MM.1S (cell line): ENCODE data around the gene TOX3.

Experiments
- DNase-seq: peaks from one replicate; pipeline ENCODE4 v3.0.0-alpha.2; 2015
- H2AFZ ChIP-seq: fragments of 300-600 bp; sonication (generic); 2 replicates; pipeline ENCODE4 v1.6.0; 2016; ENCODE audit warnings: antibody characterized with exemption, low read length
- H3F3A ChIP-seq: fragments of 300-600 bp; sonication (generic); 2 replicates; pipeline ENCODE4 v1.6.1; 2016; ENCODE audit warnings: mild to moderate bottlenecking, antibody characterized with exemption, low read length, moderate library complexity, mixed read lengths; ENCODE audit not compliant: insufficient read depth
- H3K27ac ChIP-seq: fragments of 300-600 bp; sonication (generic); 2 replicates; pipeline ENCODE4 v1.5.1; 2016; ENCODE audit warnings: mild to moderate bottlenecking, low read length
- H3K27me3 ChIP-seq: fragments of 300-600 bp; sonication (generic); replicated peaks from 2 replicates; pipeline ENCODE4 v1.6.0; 2016; ENCODE audit warnings: low read length; ENCODE audit not compliant: insufficient read depth
- H3K36me3 ChIP-seq: fragments of 300-600 bp; sonication (generic); replicated peaks from 2 replicates; pipeline ENCODE4 v1.6.1; 2016; ENCODE audit warnings: mild to moderate bottlenecking, low read length, mixed read lengths; ENCODE audit not compliant: insufficient read depth
- H3K4me1 ChIP-seq: fragments of 300-600 bp; sonication (generic); 2 replicates; pipeline ENCODE4 v1.6.1; 2016; ENCODE audit warnings: low read length, mixed read lengths
- H3K4me2 ChIP-seq: fragments of 300-600 bp; sonication (generic); 2 replicates; pipeline ENCODE4 v1.6.0; 2016; ENCODE audit warnings: low read depth, low read length
- H3K4me3 ChIP-seq: fragments of 300-600 bp; sonication (generic); 2 replicates; pipeline ENCODE4 v1.5.1; 2016; ENCODE audit warnings: low read length, mixed read lengths
- H3K79me2 ChIP-seq: fragments of 300-600 bp; sonication (generic); 2 replicates; pipeline ENCODE4 v1.6.1; 2016; ENCODE audit warnings: mixed run types, low read length, mixed read lengths
- H3K9ac ChIP-seq: fragments of 300-600 bp; sonication (generic); 2 replicates; pipeline ENCODE4 v1.6.1; 2016; ENCODE audit warnings: low read length, mixed read lengths
- H3K9me2 ChIP-seq: fragments of 300-600 bp; sonication (generic); replicated peaks from 2 replicates; pipeline ENCODE4 v1.6.1; 2016; ENCODE audit warnings: mild to moderate bottlenecking, low read length, mixed read lengths; ENCODE audit not compliant: insufficient read depth
- H3K9me3 ChIP-seq: fragments of 300-600 bp; sonication (generic); replicated peaks from 2 replicates; pipeline ENCODE4 v1.6.1; 2016; ENCODE audit warnings: mild to moderate bottlenecking, low read length, mixed read lengths; ENCODE audit not compliant: insufficient read depth
- H4K20me1 ChIP-seq: fragments of 300-600 bp; sonication (generic); 2 replicates; pipeline ENCODE4 v1.6.1; 2016; ENCODE audit warnings: mild to moderate bottlenecking, low read length, moderate library complexity, mixed read lengths; ENCODE audit not compliant: insufficient read depth
- EZH2 ChIP-seq: fragments of 300-600 bp; sonication (generic); optimal IDR thresholded peaks from 2 replicates; pipeline ENCODE3; 2017; ENCODE audit warnings: low read depth, mild to moderate bottlenecking, antibody characterized with exemption, low read length, mixed read lengths
- EZH2phosphoT487 ChIP-seq: fragments of 300-600 bp; sonication (generic); IDR thresholded peaks from 2 replicates; pipeline ENCODE4 v1.6.1; 2018; ENCODE audit warnings: antibody characterized with exemption, low read length
- TF ChIP-seq, protein P1 (sequence below): fragments of 300-600 bp; sonication (generic); IDR thresholded peaks from 2 replicates; pipeline ENCODE4 v1.5.1; 2016; ENCODE audit warnings: antibody characterized with exemption, low read length, mixed read lengths

Gene TOX3

GRCh38 chr16:52462816-52463215 lies 84.1 kb downstream of the TOX3 start:
- Histone ChIP-seq H3F3A (no peaks in the 10 kb centered on the region), H2AFZ (no peak overlapping the region), H3K4me2 (no peak overlapping the region), H3K4me3 (no peak overlapping the region), H3K36me3 (no peaks in the 10 kb centered on the region), H3K27ac (no peak overlapping the region), H4K20me1 (no peaks in the 10 kb centered on the region), H3K79me2 (no peaks in the 10 kb centered on the region), H3K9me3 (no peaks in the 10 kb centered on the region), H3K27me3 (no peaks in the 10 kb centered on the region), H3K4me1 (no peaks in the 10 kb centered on the region), H3K9me2 (no peaks in the 10 kb centered on the region), H3K9ac (no peak overlapping the region)
- no peak for DNase-seq
- TF ChIP-seq EZH2phosphoT487 (no peak), EZH2 (no peak)
- TF ChIP-seq, protein P1, sequence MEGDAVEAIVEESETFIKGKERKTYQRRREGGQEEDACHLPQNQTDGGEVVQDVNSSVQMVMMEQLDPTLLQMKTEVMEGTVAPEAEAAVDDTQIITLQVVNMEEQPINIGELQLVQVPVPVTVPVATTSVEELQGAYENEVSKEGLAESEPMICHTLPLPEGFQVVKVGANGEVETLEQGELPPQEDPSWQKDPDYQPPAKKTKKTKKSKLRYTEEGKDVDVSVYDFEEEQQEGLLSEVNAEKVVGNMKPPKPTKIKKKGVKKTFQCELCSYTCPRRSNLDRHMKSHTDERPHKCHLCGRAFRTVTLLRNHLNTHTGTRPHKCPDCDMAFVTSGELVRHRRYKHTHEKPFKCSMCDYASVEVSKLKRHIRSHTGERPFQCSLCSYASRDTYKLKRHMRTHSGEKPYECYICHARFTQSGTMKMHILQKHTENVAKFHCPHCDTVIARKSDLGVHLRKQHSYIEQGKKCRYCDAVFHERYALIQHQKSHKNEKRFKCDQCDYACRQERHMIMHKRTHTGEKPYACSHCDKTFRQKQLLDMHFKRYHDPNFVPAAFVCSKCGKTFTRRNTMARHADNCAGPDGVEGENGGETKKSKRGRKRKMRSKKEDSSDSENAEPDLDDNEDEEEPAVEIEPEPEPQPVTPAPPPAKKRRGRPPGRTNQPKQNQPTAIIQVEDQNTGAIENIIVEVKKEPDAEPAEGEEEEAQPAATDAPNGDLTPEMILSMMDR: no peak

GRCh38 chr16:52460639-52461178 lies 86.2 kb downstream of the TOX3 start:
- no peak overlapping the region for H3K4me2 ChIP-seq
- no peaks in the 10 kb centered on the region for H3K9me2 ChIP-seq
- no peaks in the 10 kb centered on the region for H3F3A ChIP-seq
- no peak overlapping the region for H2AFZ ChIP-seq
- TF ChIP-seq EZH2: no peak
- TF ChIP-seq, protein P1: no peak
- H3K79me2 ChIP-seq: no peaks in the 10 kb centered on the region
- DNase-seq: no peak
- no peaks in the 10 kb centered on the region for H3K4me1 ChIP-seq
- H3K4me3 ChIP-seq: no peak overlapping the region
- H3K36me3 ChIP-seq: no peaks in the 10 kb centered on the region
- H3K9me3 ChIP-seq: no peaks in the 10 kb centered on the region
- H3K9ac ChIP-seq: no peak overlapping the region
- no peak overlapping the region for H3K27ac ChIP-seq
- no peaks in the 10 kb centered on the region for H4K20me1 ChIP-seq
- H3K27me3 ChIP-seq: no peaks in the 10 kb centered on the region

GRCh38 chr16:52456368-52456767 lies 90.6 kb downstream of the TOX3 start:
- DNase-seq: no peak
- H3K79me2 ChIP-seq: no peaks in the 10 kb centered on the region
- no peaks in the 10 kb centered on the region for H4K20me1 ChIP-seq
- no peak overlapping the region for H3K9ac ChIP-seq
- H3F3A ChIP-seq: no peaks in the 10 kb centered on the region
- H3K27ac ChIP-seq: no peak overlapping the region
- no peaks in the 10 kb centered on the region for H3K9me3 ChIP-seq
- no peak overlapping the region for H3K4me3 ChIP-seq
- no peaks in the 10 kb centered on the region for H3K4me1 ChIP-seq
- no peaks in the 10 kb centered on the region for H3K9me2 ChIP-seq
- H3K27me3 ChIP-seq: no peaks in the 10 kb centered on the region
- H3K36me3 ChIP-seq: no peaks in the 10 kb centered on the region
- no peak overlapping the region for H2AFZ ChIP-seq
- H3K4me2 ChIP-seq: no peak overlapping the region
- TF ChIP-seq, protein P1: no peak
- TF ChIP-seq EZH2 (no peak), EZH2phosphoT487 (no peak)
